Retinal pigment epithelial cell (primary cell): ENCODE results near the gene CC2D1A.

ENCODE experiments used
- DNase-seq: peaks from one replicate; pipeline ENCODE4 v3.0.0-alpha.2; 2010; ENCODE audit warnings: low read depth
- H3K4me3 ChIP-seq: 2 replicates; pipeline ENCODE4 v1.5.1; 2011; ENCODE audit warnings: mild to moderate bottlenecking, low read length, control low read depth, moderate library complexity
- CTCF ChIP-seq: conservative IDR thresholded peaks from 2 replicates; pipeline ENCODE4 v1.5.1; 2011; ENCODE audit warnings: low read depth, low read length, control low read depth, inconsistent platforms

The CC2D1A gene

GRCh38 chr19:13937479-13938300, 31.7 kb downstream of the CC2D1A start:
- H3K4me3 ChIP-seq: peak overlapping the region; percentile 57
- DNase-seq: no peak
- no peak for TF ChIP-seq CTCF

- H3K4me3 ChIP-seq: peak within 1 kb of the TSS; percentile 57
- no peak for TF ChIP-seq CTCF
- DNase-seq: peak; percentile 51
These were observed 32.5 kb downstream of the CC2D1A start, which contains the start of gene PODNL1 for GRCh38 chr19:13938301-13939064. TSS of gene PODNL1 (minus strand) at chr19:13938417. CDS start at chr19:13938181, 236 bp downstream.

GRCh38 chr19:13942023-13942684, 36.2 kb downstream of the CC2D1A start:
- TF ChIP-seq CTCF: no peak
- H3K4me3 ChIP-seq: no peak overlapping the region
- no peak for DNase-seq

- no peak for TF ChIP-seq CTCF
- no peak for DNase-seq
- H3K4me3 ChIP-seq: no peak overlapping the region
These were observed 40.4 kb downstream of the CC2D1A start for GRCh38 chr19:13946414-13946813.

GRCh38 chr19:13951043-13951442, 45.0 kb downstream of the CC2D1A start:
- H3K4me3 ChIP-seq: no peak overlapping the region
- TF ChIP-seq CTCF: no peak
- no peak for DNase-seq

GRCh38 chr19:13951799-13952153, 45.8 kb downstream of the CC2D1A start:
- peak overlapping the region; percentile 58 for H3K4me3 ChIP-seq

More at GRCh38 chr19:13951799-13952153, 45.8 kb downstream of the CC2D1A start:
- no peak for TF ChIP-seq CTCF
- DNase-seq: no peak
